Activated CD8-positive, alpha-beta memory T cell treated with anti-CD3 and anti-CD28 coated beads, Interleukin-2, amount 50 U/mL, for 4 hours (primary cell): ENCODE results near the gene FMN1.

ENCODE experiments used
- DNase-seq: peaks from one replicate; pipeline ENCODE4 v3.0.0-alpha.2; 2020

FMN1 gene

DNA sequence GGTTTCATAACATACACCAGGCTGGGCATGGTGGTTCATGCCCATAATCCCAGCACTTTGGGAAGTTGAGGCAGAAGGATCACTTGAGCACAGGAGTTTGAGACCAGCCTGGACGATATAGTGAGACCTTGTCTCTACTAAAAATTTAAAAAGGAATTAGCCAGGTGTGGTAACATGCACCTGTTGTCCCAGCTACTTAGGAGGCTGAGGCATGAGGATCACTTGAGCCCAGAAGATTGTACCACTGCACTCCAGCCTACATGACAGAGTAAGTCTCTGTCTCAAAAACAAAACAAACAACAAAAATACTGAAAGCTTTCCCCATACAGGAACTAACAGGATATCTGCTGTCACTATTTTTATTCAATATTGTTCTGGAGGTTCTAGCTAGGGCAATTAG lies 455.8 kb downstream of the FMN1 start:
- no peak for DNase-seq

DNA sequence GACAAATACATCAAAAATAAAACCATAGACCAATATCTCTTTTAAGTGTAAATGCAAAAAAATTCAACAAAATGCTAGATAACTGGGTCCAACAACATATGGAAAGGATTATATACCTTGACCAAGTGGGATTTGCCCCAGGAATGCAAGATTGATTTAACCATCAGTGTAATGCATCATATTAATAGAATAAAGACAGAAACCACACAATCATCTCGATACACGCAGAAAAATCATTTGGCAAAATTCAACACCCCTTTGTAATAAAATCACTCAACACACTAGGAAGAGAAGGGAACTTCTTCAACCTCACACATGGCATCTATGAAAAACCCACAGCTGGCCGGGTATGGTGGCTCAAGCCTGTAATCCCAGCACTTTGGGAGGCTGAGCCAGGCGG lies 457.2 kb downstream of the FMN1 start:
- no peak for DNase-seq

DNA sequence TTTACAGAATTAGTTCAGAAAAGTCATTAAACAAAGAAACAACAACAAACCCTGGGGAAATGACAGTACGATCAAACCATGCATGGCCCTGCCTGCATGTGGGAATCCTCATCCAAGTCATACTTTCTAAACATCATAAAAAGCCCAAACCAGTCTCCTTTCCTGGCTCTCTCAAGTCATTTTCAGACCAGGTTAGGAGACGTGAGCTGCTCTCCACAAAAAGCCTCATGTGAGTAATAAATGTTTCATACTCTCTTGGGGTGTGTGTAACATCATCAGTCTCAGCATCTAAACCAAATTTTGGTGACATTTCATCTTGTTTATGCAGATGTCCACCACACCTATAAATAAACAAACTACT lies 457.8 kb downstream of the FMN1 start:
- DNase-seq = no peak

DNA sequence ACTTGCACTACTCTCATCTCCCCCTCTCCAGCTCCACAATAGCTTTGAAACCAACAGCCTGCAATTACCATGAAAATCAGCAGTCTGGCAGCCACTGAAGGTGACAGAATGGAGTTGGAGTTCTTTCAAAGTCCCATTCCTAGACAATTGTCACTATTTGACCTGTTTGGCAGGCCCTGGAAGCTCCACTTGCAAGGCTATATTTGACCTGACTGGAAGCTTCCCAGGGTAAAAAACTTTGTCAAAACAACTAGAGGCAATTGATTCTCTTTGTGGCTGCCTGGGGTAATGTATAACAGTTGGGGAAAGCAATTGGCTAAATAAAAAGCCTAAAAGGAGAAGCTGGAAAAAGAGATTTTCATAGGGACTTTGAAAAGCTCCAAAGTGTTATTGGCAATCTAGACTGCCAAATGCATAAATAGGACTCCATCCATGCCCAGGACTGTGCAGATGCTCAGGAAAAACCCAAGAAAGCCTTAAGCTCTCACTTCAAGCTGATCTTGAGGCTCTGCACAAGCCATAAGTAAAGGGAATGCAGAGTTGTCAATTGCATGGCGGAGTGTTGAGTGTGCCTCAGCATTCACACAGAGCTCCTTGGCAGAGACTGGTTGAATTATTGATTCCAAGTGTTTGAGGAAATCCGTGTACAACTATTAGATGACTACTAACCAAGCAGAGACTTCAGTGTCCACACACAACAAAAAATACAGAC lies 458.4 kb downstream of the FMN1 start:
- no peak for DNase-seq

DNA sequence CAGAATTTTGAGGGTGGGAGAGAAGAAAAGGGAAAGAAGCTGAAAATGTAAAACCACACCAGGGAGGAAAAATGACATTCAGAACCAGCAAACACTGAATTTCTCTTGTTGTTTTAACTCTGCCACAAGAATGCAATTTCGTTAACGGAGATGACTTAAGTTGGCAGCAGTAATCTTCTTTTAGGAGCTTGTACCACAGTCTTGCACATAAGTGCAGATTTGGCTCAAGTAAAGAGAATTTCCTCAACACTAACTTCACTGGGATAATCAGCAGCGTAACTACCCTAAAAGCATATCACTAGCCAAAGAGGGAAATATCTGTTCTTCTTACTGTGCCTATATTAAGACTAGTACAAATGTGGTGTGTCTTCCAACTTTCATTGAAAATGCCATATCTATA lies 461.2 kb downstream of the FMN1 start:
- no peak for DNase-seq

DNA sequence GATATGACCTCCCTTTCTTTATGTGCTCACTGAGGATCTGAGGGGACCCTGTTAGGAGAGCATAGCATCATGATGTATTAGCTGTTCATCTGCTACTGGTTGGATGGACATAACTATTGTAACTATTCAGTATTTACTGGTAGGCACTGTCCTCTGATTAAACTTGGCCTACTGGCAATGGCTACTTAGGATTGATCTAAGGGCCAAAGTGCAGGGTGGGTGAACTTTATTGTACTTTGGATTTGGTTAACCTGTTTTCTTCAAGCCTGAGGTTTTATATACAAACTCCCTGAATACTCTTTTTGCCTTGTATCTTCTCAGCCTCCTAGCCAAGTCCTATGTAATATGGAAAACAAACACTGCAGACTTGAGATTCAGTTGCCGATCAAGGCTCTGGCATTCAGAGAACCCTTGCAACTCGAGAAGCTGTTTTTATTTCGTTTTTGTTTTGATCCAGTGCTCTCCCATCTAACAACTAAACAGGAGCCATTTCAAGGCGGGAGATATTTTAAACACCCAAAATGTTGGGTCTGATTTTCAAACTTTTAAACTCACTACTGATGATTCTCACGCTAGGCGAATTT lies 461.8 kb downstream of the FMN1 start:
- no peak for DNase-seq

DNA sequence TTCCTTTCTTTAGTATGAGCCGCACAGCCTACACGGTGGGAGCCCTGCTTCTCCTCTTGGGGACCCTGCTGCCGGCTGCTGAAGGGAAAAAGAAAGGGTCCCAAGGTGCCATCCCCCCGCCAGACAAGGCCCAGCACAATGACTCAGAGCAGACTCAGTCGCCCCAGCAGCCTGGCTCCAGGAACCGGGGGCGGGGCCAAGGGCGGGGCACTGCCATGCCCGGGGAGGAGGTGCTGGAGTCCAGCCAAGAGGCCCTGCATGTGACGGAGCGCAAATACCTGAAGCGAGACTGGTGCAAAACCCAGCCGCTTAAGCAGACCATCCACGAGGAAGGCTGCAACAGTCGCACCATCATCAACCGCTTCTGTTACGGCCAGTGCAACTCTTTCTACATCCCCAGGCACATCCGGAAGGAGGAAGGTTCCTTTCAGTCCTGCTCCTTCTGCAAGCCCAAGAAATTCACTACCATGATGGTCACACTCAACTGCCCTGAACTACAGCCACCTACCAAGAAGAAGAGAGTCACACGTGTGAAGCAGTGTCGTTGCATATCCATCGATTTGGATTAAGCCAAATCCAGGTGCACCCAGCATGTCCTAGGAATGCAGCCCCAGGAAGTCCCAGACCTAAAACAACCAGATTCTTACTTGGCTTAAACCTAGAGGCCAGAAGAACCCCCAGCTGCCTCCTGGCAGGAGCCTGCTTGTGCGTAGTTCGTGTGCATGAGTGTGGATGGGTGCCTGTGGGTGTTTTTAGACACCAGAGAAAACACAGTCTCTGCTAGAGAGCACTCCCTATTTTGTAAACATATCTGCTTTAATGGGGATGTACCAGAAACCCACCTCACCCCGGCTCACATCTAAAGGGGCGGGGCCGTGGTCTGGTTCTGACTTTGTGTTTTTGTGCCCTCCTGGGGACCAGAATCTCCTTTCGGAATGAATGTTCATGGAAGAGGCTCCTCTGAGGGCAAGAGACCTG lies 463.5 kb downstream of the FMN1 start:
- DNase-seq = no peak

DNA sequence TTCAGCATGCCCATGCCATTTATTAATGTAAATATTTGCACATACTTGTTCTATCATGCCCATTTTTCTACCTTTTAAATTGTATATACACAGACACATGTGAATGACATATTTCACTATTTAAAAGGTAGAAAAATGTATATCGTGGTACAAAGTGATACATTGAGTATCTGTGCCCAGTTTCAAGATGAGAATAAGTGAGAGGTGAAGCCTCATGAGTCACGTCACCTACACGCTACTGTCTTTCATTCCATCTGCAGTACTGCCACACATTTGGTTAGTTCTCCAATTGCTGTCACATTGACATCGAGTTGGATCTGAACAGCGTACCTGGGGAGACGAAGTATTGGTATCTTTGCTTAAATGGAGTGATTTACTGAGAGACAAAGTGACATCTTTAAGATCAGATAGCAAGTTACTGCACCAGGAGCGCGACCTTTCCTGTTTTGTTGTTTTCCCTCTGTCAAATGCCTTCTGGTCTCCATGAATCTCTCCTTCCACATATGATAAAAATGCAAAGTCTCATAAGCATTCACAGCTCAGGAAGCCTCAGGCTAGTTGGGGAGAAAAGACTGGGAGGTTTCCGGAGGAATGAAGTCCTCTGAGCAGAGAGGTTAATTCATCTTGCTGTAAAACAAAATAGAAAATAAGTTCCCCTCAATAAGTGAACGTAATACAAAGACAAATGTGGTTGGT lies 464.7 kb downstream of the FMN1 start:
- no peak for DNase-seq

DNA sequence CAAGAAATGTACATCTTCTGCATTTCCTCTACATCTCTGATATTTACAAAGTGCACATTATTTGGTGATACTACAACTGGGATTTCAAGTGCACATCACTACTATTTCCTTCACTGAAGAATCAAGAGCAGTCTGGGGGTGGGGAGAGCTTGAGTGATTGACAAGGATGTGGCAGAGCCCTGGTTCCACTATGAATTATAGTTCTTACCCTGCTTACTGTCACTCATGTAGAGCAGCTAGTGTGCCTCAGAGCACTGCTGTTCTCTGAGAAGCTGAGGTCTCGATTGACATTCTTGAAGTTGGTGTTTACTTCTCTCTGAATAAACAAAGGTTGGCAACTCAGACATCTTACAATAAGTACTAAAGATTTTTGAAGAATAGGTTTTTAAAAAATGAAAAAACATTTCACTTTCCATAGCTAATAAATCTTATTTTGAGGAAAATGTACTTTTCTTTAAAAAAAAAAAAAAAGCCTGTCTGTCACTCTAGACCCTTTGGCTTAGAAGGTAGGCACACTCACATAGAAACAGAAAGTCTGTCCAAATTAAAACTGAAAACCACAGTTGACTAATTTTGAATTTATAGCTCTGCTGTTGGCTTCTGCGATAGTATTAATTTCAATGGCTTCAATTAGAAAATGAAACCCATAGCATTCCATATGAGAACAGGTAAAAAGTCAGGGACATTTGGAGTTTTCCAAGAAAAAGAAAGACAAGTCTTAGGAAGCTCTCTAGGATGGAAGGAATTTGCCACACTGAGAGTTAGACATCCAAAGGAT lies 471.2 kb downstream of the FMN1 start:
- DNase-seq = no peak

DNA sequence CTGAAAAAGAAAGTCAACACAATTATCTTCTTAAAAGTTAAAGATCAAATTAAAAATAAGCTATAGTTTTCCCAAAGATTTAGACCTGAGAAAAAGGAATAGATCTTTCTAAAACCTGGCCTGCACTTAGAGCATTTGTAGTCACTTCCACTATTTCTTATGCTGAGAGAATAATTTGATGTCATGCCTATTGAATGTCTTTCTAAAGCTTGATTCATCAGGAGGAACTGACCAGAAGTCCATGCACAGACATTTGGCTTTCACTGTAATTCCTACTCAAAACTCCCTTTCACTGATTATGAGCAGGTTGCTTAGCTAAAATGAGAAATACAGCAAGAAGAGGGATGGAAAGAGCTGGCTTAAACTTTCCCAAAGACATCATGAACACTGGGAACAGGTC lies 472.4 kb downstream of the FMN1 start:
- no peak for DNase-seq

DNA sequence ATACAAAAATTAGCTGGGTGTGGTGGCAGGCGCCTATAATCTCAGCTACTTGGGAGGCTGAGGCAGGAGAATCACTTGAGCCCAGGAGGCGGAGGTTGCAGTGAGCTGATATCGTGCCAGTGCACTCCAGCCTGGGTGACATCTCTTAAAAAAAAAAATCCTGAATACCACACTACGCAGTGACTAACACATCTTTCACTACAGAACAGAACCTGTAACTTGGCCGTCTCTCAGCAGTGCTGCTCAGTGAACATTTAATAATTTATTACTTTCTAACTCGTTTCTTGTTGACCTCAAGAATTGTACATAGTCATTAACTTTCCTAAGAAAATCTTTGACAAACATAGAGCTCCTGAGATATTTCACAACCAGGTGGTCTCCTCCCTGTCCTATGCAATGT lies 472.9 kb downstream of the FMN1 start:
- DNase-seq = no peak

DNA sequence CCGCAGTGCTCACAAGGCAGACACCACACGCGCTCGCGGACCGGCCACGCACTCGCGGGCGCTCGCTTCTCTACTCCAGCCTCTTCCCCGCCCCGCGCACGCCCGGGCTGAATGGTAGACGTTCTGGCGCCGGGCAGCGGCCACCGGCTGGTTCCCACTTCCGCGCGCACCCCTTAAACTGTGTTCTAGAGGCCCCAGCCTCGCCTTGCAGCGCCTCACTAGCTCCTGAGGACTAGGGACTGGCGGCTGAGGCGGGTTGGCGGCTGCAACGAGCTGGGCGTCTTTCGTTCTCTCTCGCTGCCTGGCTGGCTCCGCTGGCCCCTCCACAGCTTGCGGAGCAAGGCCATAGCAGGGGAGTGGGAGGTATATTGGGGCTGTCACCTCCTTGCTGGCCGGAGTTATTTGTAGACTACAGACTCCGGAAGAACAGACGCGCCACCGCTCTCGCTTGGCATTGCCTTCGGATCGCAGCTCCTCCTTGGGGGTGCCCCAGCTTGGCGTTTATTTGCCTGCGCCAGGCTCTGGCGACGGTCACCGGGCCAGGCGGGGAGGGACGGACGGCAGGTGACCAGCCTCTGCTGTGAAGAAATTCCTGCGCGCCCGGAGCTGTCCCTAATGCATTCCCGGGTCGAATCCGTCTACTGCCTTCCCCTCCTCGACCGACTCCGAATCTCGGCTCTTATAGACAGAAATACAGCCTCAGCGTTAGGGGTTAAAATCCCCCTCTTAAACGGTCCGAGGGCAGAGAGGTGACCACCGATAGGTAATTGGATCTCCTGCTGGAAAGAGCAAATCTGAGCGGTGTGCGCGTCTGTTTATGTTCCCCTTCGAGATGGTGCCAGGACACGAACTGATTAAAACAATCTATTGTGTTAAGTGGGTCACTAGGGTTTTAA lies 475.4 kb downstream of the FMN1 start:
- DNase-seq = no peak

DNA sequence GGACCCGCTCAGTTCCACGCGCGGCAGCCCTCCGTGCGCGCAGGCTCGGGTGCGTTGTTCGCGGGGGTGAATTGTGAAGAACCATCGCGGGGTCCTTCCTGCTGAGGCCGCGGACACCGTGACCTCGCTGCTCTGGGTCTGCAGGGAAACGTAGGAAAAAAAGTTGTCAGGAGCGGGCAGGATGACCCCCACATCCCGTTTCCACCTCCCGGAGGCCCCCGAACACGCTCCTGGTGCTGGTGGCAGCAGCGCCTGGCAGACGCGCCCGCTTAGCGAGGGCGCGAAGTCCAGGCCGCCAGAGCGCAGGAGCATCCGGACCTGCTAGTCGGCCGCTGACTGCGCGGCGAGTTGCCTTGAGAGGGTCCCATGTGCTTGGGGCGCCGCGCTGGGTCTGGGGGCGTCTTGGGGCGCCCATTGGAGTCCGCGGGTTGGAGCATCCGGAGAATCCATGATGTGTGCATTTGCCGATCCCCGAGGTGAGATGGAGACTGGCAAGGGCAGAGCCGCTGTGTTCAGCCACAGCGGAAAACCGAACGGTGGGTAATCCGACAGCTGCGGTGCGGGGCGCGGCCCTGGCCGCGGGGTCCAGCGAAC lies 476.2 kb downstream of the FMN1 start:
- no peak for DNase-seq

DNA sequence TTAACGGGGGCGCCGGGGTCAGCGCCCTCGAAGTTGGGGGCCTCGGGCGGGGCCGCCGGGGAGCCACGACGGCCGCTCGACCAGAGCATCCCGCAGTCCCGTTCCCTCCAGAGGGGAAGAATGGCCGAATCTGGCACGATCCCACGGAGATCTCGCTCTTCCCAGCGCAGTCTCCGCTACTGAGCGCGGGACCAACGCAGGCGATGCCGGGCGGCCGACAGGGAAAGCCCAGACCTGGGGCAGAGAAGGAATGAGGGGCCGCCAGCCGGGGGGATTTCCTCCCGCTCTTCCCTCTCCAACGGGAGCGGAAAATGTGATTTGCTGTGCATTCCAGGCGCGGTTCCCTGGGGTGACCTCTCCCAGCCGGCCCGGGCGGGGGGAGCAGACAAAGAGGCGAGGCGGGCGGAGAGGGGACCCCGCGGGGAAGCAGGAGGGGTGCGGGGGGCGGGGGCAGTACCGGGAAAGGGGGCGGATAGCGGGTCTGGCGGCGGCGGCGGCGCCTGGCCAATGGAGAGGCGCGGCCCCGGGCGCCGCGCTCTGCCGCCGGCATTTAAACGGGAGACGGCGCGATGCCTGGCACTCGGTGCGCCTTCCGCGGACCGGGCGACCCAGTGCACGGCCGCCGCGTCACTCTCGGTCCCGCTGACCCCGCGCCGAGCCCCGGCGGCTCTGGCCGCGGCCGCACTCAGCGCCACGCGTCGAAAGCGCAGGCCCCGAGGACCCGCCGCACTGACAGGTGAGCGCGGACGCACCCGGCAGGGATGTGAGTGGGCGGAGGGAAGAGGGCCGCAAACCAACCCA lies 476.9 kb downstream of the FMN1 start, which contains the start of gene GREM1:
Gene GREM1 (plus strand): TSS at position 579 of the 801 bp plus-strand sequence. CDS start 12,687 bp downstream, outside the sequence.
- no peak for DNase-seq

DNA sequence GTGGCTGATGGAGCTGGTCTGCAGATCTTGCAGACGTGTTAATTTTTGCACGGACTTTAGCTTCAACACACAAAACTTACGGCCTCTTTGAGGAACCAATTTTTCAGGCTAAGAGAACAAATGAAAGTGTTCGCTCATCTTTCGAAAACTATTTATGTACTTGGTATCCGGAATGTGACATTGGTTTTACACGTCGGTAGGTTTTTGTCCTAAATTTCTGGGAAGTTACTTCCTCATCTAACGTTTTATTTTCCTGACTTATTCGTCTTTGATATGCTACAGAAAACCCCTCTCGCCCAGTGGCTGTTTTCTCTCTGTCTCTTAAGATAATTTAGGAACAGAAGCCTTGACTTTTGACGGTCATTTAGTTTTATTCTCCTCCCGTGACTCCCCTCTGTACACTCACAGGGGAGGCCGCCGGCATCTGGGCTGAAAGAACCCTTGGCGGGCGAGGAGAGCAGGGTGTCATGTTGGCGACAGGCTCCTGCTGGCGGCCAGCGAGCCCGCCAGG lies 477.5 kb downstream of the FMN1 start:
- DNase-seq = no peak

DNA sequence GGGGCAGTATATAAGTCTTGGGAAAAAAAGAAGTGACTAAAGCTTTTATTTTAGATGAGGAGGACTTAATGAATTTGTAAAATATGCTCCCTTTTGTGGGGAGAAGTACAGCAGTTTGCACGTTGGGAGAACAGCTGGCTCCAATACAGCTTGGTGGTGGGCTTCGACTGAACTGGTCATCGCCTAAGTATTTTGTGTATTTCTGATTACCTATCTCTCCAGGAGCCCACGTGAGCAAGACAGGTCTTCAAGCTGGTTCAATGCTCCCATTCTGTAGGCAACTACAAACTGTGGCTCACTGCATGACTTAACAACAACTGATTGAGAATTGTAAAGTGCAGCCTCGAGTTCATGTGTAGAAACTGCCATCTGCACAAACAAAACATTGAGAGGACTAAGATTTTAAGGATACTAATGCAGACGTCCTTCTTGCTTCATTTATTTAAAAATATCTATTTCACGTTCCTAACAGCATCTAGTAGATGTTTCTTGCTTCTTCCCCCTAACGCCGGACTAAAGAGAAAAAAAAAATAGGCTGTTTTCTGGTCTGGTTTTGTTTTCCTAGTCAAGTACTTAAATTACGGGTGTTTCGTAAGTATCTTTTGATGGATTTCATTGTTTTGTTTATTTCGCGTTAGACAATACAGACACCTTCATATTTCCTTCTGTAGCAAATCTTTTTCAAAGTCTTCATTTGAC lies 478.1 kb downstream of the FMN1 start:
- DNase-seq = no peak
